IPS DF 6.9 (cell line): Measurements from ENCODE around the gene MSX2.
A peak's percentile ranks its signal among the peaks of the same experiment; 100 is the strongest.

Source experiments
- DNase-seq: peaks from one replicate; pipeline ENCODE4 v3.0.0-alpha.2; 2013; ENCODE audit warnings: low read depth, low spot score
- H3K27ac ChIP-seq: one replicate; pipeline ENCODE4 v1.5.1; 2013; ENCODE audit warnings: low read length, control low read depth
- H3K27me3 ChIP-seq: 2 replicates; pipeline ENCODE4 v1.6.1; 2013; ENCODE audit warnings: mild to moderate bottlenecking, low read length; ENCODE audit not compliant: control insufficient read depth, insufficient read depth
- H3K36me3 ChIP-seq: 2 replicates; pipeline ENCODE4 v1.6.1; 2013; ENCODE audit warnings: low read length; ENCODE audit not compliant: control insufficient read depth, insufficient read depth
- H3K4me1 ChIP-seq: 2 replicates; pipeline ENCODE4 v1.6.1; 2013; ENCODE audit warnings: low read length; ENCODE audit not compliant: control insufficient read depth, insufficient read depth
- H3K4me3 ChIP-seq: 2 replicates; pipeline ENCODE4 v1.5.1; 2013; ENCODE audit warnings: mild to moderate bottlenecking, low read length
- H3K9me3 ChIP-seq: 2 replicates; pipeline ENCODE4 v1.6.1; 2013; ENCODE audit warnings: low read length, inconsistent platforms; ENCODE audit not compliant: control insufficient read depth, insufficient read depth
- WGBS: extraction: QIAGEN DNeasy Blood & Tissue Kit; methylation state at CpG from one replicate; pipeline ENCODE4 v1.1.7; 2013; ENCODE audit warnings: mixed read lengths, missing lambda C conversion rate; ENCODE audit not compliant: insufficient read length, insufficient coverage; 5-methylcytosine and 5-hydroxymethylcytosine counted together

MSX2 gene

DNA sequence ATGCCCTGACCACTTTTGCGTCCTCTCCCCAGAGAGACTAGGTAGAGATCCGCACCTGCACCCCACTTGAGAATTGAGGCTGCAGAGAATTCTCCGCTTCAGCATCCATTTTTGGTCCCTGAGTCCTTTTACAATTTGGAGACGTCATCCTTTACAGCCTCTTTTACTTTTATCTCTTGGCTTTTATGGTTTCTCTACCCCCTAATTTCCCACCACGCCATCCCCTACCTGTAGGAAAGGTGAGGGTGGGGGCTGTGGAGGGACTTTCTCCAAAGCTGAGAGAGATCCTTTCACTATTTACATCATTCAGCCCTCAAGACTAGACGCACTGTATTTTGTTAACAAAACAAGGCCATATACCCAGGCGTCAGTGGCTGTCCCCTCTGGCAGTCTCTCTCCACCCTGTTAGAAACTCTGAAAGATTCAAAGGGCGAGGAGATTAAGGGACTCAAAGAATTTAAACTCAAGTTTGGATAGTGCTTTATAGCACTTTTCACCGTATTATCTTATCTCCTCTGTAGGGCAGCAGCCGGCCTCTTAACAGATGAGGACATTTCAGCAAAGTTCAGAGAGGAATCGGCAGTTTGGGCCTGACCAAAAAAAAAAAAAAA, 1.7 kb downstream of the MSX2 start:
- WGBS = no CpG with 5 or more reads among the region's 11 CpGs
- Histone ChIP-seq H3K27me3 (peaks cover 82% of the 10 kb centered on the region), H3K4me3 (no peak overlapping the region), H3K36me3 (no peaks in the 10 kb centered on the region), H3K27ac (no peak overlapping the region), H3K4me1 (peaks cover 3% of the 10 kb centered on the region; the same call in 1 of the 2 replicates), H3K9me3 (no peaks in the 10 kb centered on the region)
- no peak for DNase-seq

DNA sequence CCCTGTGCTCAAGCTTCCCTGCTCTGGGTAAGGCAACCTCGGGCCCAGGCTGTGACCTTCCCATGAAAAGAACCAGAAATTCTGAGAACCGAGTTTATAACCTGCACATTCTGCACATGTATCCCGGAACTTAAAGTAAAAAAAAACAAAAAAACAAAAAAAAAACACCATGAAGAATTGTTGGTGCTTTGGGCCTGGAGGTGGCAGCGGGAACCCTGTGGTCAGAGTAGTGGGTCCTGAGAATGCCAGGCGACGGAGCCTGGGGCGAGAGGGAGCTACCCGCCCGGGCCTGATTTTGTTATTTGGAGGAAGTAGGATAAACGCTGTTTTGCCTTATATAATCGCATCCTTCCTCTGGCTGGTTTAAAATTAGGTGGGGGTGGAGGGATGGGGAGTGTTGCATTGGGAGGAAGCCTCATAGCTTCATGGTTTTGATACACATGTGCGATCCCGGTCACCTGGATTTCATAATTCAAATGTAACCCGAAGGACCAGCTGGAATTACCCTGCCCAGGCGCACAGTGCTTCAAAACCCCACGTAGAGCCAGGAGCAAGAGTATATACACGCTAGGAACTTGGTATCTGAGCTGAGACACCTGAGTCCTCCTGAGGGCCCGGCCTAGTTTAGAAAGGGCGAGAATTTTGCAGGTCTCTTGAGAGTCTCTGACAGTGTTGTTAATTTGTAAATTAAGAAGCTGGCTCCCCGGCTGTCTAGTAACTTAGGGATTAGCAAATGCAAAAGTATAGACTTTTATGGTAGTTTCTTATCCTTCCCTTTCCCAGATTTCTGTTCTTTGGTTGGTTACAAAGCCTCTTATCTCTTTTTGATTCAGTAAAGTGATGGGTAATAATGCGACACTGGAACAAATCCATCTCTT, 2.8 kb downstream of the MSX2 start:
- Histone ChIP-seq H3K27me3 (peaks cover 82% of the 10 kb centered on the region), H3K27ac (no peak overlapping the region), H3K9me3 (no peaks in the 10 kb centered on the region), H3K4me1 (0 out of 2 replicates have a peak, but pooled peaks cover 1% of the 10 kb centered on the region), H3K36me3 (no peaks in the 10 kb centered on the region), H3K4me3 (no peak overlapping the region)
- DNase-seq = no peak
- WGBS = no CpG with 5 or more reads among the region's 21 CpGs

DNA sequence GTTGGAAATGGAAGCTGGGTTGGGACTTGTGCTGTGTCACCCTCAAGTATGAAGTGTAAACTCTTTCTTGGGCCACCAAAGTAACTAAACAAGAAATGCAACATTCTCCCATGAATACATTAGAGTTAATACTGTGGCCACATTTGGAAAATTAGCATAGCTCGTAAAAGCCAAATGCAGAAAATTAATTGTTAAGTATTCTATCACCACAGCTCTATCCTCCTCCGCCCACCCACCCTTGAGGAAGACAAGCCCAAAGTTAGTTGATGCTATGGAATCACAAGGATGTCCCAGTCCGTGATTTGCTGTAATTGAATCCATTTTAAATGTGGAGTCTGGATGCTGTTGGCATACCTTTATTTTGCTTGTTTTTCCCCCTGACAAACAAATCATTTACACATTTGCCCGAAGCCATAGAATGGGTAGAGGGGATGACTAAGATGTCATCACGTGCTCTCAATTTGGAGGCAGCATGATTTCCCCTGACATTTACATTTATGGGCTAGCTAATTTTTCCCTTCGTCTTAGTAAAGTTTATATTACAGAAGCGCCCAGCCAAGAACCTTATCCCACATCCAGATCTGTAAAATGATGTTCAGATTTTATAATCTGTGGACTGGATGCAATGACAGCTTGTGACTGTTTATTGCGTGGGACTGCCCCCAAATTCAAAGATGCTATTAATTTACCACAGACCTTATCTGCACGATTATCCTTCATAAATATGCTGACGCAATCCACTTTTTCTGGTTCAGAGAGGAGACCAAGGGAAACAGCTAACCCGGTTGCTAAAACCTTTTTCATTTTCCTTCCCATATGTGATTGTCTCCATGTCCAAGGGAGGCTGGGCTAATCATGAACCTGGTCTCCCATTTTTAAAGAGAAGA, 3.7 kb downstream of the MSX2 start:
- WGBS = no CpG with 5 or more reads among the region's 11 CpGs
- Histone ChIP-seq H3K4me1 (peaks cover 5% of the 10 kb centered on the region; the same call in 1 of the 2 replicates), H3K36me3 (no peaks in the 10 kb centered on the region), H3K27me3 (peaks cover 83% of the 10 kb centered on the region), H3K27ac (no peak overlapping the region), H3K4me3 (no peak overlapping the region), H3K9me3 (no peaks in the 10 kb centered on the region)
- no peak for DNase-seq

DNA sequence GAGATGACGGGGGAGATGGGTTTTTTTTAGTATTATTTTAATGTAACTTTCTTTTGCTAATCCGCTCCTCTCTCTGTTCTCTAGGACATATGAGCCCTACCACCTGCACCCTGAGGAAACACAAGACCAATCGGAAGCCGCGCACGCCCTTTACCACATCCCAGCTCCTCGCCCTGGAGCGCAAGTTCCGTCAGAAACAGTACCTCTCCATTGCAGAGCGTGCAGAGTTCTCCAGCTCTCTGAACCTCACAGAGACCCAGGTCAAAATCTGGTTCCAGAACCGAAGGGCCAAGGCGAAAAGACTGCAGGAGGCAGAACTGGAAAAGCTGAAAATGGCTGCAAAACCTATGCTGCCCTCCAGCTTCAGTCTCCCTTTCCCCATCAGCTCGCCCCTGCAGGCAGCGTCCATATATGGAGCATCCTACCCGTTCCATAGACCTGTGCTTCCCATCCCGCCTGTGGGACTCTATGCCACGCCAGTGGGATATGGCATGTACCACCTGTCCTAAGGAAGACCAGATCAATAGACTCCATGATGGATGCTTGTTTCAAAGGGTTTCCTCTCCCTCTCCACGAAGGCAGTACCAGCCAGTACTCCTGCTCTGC, 4.8 kb downstream of the MSX2 start:
- no CpG with 5 or more reads among the region's 18 CpGs for WGBS
- Histone ChIP-seq H3K4me1 (peaks cover 5% of the 10 kb centered on the region; the same call in 1 of the 2 replicates), H3K36me3 (no peaks in the 10 kb centered on the region), H3K4me3 (no peak overlapping the region), H3K27me3 (peaks cover 85% of the 10 kb centered on the region), H3K27ac (no peak overlapping the region), H3K9me3 (no peaks in the 10 kb centered on the region)
- no peak for DNase-seq

DNA sequence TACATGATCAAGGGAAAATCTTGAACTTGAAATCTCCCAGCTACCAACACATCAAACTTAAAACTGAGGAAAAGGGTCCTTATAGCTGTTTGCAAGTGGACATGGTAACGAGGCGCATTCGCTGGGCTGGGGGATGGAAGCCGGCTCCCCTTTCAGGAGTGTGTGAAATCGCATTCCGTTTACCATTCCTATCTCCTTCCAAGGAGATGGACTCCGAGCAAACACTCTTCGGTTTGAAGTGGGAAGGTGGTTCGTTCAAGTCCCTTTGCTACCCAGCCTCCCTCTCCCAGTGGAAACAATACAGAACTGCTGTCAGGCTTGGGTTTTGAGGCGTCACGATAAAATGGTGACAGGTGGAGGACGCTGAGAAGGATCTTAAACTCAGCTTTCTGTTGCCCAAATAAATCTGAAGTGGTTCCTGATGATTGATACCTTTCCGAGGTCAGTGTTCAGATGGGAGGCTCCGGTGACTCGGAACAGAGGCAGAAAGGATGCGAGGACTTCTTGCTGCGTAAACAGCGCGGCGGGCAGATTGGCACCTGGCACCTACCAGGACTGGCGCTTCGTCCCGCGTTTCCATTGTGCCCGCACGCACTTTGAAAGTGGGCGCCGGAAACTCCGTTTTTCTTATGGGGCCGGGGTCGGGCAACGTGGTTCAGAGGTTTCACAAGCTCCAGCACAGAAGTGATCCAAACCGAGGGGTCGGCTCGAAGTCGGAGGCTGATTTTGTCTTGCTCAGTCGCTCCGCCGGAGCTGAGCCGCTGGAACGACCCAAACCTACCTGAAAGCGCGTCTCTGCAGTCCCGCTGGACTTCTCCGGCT, 7.0 kb downstream of the MSX2 start:
- Histone ChIP-seq H3K4me1 (peaks cover 6% of the 10 kb centered on the region), H3K27ac (no peak overlapping the region), H3K36me3 (no peaks in the 10 kb centered on the region), H3K27me3 (peaks cover 85% of the 10 kb centered on the region), H3K9me3 (no peaks in the 10 kb centered on the region), H3K4me3 (no peak overlapping the region)
- no peak for DNase-seq
- no CpG with 5 or more reads among the region's 45 CpGs for WGBS

DNA sequence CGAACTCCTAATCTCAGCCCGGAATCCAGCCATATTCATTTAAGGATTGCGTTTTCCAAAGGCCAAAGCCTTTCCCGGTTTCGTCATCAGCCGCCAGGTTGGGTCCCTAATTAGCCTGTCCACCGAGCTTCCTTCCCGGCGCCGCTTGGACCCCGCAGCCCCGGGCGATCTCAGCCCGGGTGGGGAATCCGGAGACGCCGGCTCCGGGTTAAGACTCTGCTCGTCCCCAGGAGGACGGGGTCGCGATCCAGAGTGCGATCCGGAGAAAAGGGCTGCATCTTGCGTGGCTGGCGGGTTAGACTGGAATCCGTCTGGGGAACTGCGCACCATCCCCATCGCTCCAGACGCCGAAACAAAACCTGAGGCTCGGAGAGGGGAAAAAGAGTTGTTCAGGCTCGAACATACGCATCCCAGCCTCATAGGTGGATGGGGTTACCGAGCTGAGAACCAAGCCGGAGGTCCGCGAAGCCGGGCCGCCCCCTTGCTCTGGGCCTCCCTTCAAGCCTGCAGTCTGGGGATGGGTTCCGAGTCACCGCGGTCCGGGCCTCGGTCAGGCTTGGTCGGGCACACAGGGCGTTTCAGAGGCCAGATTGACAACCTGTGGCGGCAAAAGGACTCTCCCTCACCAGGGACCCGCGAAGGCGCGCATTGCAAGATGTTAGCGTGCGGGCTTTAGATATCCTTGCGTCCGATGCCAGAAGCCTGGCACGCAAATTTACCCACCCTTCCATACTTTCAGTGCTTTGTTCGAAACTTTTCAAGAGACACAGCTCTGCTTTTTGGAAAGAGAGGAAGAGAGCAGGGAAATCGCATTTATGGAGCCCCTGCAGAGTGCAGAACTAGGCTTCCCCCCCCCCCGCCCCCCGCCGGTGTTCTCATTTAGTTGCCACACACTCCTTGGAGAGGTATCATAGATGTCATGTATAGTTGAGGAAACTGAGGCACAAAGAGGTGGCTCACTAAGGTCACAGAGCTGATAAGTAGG, 7.9 kb downstream of the MSX2 start:
- Histone ChIP-seq H3K36me3 (no peaks in the 10 kb centered on the region), H3K27ac (no peak overlapping the region), H3K4me1 (peaks cover 6% of the 10 kb centered on the region), H3K27me3 (peaks cover 83% of the 10 kb centered on the region), H3K4me3 (peak overlapping the region; percentile 19; the same call in 1 of the 2 replicates), H3K9me3 (no peaks in the 10 kb centered on the region)
- no peak for DNase-seq
- no CpG with 5 or more reads among the region's 62 CpGs for WGBS

DNA sequence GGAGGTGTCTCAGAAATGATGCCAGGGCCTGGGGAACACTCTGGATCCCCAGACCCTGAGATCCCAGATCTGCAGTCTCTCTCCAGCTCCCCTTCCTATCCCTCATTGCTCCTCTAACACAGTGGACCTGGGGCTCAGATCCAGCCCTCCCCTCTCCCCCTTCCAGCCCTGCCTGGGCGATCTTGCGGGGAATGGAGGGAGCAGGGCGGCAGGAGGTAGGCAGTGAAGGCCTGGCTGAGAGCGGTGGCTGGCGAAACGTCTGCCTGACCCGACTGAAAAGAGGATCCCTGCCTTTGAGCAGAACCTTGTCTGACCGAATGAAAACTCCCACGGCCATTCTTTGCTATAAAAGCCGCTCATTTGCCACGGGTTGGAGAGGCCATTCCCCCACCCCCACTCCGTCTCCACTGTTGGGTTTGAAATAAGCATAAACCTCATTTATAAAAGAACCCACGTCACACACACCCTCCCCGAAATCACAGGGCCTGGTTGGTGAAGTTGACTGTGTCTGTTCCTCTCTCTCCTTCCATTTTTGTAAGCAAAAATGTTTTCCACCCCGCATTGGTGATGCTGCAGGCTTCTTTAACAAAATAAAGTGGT, 8.8 kb downstream of the MSX2 start:
- peaks cover 78% of the 10 kb centered on the region for H3K27me3 ChIP-seq
- no CpG with 5 or more reads among the region's 15 CpGs for WGBS
- no peak for DNase-seq

DNA sequence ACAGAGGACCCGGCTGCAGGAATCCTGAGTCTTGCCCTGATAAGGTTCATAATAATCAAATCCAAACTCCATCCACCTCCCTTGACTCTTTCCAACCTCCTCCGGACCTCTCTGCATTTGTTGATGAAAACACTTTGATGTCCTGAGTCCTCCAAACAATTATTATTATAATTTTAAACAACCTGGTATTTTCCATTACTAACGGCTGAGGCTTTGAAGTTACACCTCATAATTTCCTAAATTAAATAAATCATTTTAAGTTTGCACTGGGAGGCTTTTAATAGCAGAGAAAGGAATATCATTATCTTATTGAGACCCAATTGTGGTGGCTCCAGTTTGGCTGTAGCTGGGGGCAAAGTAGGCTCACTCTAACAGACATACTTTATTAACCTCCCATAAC, 9.5 kb downstream of the MSX2 start:
- H3K4me3 ChIP-seq = no peak overlapping the region
- H3K36me3 ChIP-seq = no peaks in the 10 kb centered on the region
- H3K27ac ChIP-seq = no peak overlapping the region
- no peaks in the 10 kb centered on the region for H3K9me3 ChIP-seq
- peaks cover 74% of the 10 kb centered on the region for H3K27me3 ChIP-seq
- 100% methylated on average over 1 of the region's 3 CpGs for WGBS
- peaks cover 6% of the 10 kb centered on the region for H3K4me1 ChIP-seq
- no peak for DNase-seq

More for the DNA sequence above, 8.8 kb downstream of the MSX2 start:
- Histone ChIP-seq H3K4me3 (no peak overlapping the region), H3K4me1 (peaks cover 6% of the 10 kb centered on the region), H3K27ac (no peak overlapping the region), H3K9me3 (no peaks in the 10 kb centered on the region), H3K36me3 (no peaks in the 10 kb centered on the region)
